HCEC 1CT (cell line): ENCODE results near the gene CKAP2L.
A peak's percentile ranks its signal among the peaks of the same experiment; 100 is the strongest.

ENCODE experiments used
- DNase-seq: peaks from one replicate; pipeline ENCODE4 v3.0.0-alpha.2; 2017

CKAP2L gene, protein sequence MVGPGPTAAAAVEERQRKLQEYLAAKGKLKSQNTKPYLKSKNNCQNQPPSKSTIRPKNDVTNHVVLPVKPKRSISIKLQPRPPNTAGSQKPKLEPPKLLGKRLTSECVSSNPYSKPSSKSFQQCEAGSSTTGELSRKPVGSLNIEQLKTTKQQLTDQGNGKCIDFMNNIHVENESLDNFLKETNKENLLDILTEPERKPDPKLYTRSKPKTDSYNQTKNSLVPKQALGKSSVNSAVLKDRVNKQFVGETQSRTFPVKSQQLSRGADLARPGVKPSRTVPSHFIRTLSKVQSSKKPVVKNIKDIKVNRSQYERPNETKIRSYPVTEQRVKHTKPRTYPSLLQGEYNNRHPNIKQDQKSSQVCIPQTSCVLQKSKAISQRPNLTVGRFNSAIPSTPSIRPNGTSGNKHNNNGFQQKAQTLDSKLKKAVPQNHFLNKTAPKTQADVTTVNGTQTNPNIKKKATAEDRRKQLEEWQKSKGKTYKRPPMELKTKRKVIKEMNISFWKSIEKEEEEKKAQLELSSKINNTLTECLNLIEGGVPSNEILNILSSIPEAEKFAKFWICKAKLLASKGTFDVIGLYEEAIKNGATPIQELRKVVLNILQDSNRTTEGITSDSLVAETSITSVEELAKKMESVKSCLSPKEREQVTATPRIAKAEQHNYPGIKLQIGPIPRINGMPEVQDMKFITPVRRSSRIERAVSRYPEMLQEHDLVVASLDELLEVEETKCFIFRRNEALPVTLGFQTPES

DNA sequence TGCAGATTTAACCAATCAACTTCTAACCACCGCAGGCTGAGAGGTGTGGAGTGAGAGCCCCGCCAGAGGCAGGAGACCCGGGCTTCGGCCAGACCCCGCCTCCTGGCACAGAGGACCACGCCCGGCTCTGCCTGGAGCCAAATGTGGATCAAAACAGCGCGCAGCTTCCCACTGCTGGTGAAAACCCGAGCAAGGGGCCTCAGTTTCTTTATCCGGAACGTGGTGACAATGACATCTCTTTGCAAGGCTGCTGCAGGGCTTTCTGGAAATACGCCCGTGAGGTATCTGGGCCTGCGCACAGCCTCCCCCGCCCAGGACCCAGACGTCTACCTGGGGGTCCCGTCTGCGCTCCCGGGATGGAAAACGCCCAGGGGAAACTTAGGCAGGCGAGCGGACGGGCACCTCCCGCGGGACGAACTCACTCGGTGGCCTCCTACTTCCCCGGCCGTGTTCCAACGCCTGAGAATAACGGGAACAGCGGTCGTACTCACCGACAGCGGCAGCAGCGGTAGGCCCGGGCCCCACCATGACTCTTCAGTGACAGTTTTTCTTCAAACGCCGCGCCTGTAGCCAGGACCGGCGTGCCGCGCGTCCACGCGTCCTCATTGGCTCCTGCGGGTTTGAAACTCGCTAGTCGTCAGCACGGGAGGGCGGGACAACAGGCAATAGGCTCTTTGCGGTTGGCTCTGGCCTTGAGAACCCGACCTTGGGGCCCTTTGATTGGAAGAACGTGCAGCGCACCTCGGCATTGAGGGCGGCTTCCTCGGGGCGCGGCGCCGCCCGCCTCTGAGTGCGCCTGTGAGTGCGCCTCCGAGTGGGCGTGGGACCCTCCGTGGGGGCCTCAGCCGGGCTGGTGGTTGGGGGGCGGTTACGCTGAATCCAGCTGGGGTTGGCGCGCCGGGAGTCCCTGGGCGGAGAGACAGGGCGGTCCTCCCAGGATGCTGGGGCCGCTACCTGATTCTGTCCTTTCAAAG lies at the start of gene CKAP2L:
TSS of gene CKAP2L (minus strand) at position 539 of the 974 bp plus-strand sequence. CDS start at position 528, 11 bp downstream.
- DNase-seq, result peak; percentile 99

DNA sequence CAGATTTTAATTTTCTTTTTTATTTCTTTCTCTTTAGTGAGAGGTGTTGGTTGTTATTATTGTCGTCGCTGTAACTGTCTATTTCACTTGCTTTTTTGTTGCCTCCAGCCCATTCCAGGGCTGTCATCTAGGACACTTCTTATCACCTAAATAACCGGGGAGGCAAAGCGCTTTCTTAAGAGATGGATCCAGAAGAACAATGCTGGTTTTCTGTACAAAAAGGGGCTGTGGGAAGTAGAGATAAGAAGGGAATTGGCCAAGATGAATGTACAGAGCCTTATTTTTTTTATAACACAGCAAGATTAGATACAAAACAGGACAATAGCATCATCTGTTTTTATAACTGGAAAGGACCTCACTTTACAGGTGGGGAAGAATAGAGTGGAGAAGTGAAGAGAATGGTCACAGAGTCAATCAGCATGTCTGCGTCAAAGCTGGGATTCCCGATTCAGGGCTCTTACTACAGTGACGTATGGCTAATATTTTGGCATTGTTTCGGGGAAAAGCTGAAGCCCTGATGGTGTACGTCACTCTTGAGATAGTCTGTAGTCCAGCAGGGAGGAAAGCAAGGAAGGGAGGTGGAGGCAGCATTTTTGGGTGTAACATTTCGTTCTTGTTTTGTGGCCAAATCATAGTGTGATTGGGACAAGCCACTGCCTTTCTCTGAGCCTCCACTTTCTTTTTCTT lies 49.0 kb upstream of the CKAP2L start:
- DNase-seq, result no peak

DNA sequence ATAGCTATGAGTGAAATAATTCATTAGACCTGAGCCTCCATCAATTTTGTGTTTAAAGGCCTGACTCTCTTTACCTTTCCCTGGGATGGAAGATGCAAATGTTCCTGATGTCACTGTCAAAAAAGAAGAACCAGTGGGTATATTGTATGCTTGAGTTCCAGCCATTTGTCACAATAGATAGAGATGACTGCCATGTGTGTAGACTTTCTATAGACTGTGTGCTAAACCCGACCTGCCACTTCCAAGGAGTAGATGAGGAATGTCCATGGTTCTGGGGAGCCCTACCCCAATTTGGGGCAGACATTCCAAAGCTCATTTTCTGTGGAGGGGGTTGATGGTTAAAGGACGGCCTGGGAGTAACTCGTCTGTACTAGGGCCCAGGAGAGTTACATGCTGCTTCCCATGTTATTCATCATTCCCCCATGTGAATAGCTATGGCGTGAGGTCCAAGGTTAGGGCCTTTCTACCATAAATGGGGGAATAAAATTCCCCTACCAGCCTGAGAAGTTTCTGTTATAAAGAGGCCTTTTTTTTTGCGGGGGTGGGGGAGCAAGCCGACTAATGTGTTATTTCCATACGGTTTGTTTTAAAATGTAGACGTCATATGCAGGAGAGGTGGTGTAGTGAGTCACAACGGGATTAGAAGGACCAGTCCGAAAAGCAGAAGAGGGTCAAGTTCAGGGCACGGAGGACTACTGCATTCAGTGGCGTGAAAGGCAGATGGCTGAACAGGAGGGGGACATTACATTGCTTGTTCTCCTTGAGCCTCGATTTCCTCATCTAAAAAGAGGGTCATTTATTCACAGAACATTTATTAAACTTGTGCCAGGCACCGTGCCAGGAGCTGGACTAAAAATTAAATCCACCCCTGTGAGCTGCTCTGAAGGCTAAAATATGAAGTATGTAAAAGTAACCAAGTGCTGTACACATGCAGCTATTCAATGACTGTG lies 48.2 kb upstream of the CKAP2L start:
- peak; percentile 88 for DNase-seq

DNA sequence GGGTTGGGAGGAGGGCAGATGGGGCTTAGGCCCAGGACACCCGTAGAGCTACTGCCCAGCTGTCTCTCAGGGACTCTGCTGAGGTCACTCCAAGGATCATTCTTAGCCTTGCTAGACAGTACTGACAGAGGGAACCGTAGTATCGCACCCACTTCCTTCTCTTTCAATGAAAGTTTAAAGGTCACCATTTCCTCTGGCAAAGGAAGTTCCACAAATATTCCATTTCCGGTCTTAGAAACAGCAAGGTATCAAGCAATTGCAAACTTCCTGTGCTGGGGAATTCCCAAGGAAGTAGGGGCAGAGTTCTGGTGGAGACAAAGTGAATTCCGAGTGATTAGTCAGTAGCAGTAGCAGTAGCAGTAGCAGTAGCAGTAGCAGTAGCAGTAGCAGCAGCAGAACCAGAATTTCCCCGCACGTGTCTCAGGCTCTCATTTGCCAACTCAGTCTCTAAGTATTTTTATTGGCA lies 47.5 kb upstream of the CKAP2L start:
- DNase-seq, result peak; percentile 85

DNA sequence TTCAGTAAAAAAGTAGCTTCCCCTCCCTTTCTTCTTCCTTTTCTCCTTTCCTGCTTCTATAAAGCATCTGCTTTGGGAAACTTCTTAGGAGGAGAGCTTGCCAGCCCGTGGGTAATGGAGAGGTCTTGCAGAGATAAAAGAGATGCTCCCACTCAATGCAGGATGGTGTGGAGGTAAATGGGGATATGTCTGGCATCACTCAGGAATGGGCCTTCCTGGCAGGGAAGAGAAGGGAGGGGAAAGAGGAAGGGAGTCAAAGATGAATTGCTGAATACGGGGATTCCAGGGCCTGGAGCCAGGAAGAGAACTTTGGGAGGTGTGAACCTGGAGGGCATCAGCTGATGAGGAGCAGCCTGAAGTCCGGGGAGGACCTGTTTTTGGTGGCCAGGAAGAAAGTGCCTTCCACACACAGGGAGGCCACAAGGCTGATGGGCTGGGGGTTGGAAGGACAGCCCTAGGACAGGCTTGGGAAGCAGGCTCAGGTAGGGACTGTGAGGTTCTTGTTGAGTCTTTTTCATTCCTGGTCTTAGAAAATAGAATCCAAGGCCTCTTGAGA lies 46.9 kb upstream of the CKAP2L start:
- DNase-seq, result no peak

DNA sequence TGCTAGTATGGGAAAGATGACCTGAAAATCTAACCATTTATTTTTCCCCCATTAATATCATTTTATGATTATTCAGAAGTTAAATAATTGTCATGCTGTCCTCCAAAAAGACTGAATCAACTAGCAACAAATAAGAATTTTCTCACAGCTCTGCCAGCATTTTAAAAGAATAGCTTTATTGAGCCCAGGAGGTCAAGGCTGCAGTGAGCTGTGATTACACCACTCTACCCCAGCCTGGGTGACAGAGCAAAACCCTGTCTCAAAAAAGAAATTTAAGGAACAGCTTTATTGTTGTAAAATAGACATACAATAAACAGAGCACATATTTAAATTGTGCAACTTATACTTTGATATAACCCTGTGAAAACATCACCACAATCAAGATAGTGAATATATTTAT lies 44.7 kb upstream of the CKAP2L start:
- DNase-seq, result no peak

DNA sequence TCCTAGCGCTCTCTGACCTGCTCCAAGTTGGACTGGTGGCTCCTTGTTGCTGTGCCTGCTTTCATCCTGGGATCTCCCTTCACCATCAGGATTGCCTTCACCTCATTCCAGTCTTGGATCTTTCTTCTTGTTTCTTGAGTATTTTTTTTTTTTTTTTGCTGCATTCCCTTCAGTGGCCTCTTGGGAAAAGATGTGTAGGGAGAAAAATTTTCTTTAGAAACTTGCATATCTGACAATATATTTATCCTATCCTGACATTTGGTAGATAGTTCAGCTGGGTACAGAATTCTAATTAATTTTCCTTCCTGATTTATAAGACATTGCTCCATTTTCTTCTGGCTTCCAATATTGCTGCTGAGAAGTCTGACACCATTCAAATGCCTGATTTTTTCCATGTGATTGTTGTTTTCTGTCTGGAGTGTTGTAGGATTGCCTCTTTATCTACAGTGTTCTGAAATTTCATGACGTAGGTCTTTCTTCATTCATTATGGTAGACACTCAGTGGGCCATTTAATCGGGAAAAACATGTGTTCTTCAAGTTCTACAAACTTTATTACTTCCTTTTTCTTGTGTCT lies 42.9 kb upstream of the CKAP2L start:
- no peak for DNase-seq

DNA sequence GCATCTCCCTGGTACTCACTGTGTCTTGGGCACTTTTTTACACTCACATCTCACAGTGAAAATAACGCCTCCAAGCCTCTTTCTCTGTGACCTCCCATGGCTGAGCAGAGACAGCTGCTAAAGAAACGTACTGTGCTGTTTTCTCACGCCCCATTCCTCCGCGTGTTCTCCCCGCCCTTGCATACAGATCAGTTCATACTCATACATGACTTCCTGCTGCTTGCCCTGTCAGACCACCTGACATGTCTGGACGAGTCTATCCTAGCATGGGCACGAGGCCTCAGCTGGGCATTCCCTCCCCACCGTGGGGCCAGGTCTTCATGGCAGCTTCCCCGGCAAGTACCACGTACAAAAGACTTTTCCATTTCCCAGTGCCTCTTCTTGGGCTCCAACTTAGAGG lies 41.1 kb upstream of the CKAP2L start:
- DNase-seq, result no peak

DNA sequence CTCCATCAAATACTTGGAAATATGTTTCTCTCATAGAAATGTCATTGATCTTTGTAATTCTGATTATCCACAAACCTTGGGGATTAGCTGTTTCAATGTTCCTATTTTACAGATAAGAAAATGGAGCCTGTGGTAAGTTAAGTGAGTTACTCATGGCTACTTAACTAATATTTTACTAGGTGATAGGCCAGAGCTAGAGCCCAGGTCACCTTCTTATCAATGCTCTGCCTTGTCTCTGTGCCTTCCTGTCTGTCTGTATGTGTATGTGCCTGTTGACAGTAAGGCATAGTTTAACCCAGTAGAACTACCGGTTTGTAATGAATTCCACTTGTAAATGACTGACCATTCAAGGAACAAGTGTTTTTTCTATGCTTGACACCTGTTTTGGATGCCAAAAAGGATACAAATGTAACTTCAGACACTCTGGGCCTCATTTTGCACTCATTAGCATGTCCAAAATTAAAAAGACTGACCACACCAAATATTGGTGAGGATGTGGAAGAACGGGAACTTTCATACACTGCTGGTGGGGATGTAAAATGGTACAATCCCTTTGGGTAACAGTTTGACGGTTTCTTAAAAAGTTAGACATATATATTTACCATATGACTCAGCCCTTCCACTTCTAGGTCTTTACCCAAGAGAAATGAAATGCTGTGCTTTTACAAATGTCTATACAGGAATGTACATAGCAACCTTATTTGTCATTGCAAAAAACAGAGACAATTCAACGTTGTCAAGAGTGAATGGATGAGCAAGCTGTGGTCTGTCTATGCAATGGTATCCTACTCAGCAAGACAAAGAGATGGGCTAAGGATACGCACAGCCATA lies 39.5 kb upstream of the CKAP2L start:
- peak; percentile 65 for DNase-seq

DNA sequence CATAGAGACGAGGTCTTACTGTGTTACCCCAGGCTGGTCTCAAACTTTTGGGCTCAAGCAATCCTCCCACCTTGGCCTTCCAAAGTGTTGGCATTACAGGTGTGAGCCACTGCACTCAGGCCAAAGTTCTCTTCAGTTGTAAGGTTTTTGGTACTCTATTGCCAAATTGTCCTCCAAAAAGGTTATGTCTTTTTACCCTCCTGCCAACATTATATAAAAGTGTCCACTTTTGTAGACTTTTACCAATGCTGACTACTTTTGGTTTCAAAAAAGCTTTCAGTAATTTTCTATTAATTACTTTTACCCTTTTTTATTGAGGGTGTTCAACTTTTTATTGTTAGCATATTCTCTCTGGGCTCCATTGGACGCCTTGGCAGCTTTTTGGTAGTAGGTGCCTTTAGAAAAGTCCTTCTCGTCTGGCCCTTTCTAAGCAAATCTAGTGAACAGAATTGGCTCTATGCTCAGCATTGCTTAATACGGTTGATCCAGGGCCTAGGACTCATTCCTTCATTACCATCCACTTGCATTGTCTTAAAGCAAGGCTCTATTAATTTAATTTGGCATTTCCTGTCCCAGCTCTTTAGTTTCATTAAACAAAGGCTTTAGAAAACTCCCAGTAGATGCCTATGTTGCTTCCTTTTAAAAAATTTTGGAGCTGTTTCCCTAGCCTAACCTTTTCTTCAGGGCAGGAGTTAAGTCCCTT lies 36.6 kb upstream of the CKAP2L start:
- DNase-seq, result no peak

DNA sequence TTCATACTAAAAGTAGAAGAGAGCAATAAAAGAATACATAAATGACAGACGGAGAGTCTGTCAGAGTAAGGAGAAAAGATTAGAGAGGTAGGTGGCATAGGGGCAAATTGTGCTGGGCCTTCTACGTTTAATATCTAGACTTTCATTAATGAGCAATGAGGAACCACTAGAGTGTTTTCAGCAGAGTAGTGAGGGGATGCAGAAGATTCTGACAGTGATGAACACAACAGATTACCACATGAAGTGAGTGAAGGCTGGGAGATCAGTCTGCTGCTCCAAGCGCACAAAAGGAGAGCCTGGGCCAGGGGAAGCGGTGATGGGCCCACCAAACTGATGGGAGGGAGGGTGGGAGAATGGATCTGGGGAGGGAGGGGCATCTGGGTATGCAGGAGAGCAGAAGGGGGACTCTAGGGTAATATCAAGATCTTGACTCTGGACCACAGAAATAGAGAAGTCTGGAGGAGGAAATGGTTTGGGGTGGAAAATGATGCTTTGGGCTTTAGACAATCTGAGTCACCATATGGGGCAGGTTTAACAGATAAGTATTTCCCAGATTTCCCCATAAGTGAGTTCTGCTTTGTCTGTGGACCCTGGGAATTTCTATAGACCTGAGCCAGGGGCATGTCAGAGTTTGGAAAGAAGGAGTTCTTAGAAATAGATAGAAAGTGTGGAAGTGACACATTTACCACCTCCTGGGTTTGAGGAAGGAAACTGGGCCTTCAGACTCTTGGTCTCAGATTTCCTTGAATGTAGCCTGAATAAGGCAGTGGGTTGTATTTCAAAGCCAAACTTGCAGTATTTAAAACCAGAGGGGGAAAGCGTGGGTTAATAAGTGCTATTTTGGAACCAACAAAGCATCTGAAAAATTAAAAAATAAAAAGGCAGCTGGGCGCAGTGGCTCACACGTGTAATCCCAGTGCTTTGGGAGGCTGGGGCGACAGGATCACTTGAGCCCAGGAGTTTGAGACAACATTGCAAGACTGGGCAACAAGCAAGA lies 34.9 kb upstream of the CKAP2L start:
- DNase-seq, result no peak

DNA sequence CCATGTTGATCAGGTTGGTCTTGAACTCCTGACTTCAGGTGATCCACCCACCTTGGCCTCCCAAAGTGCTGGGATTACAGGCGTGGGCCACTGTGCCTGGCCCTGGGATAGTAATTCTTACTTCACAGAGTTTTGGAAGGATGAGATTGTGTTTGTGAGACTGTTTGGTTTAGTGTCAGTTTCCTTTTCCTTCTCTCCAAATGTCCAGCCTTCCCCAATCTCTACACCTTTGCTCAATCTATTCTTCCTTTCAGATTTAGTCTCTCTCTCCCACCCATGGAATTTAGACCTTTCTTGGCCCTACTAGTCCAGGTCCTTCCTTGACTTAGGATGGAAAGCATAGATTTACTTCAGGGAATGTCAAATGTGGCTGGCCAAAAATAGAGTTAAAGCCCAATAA lies 32.1 kb upstream of the CKAP2L start:
- DNase-seq, result no peak

DNA sequence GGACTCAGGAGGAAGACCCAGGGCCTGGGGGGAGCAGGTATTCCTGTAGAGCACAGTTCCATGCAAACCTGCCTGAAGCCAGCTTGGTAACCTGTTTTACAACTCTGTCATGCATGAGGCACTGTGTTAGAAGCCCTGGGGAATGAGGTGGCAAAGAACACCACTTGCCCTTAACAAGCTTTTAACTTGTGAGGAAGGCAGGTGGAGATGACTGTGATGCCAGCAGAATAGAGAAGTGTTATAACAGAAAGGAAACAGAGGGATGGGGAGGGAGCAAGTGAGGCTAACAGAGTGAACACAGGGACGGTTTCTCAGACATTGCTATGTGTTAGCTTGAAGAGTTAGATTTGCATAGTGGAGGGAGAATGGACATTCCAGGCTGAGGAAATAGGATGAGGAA lies 31.4 kb upstream of the CKAP2L start:
- DNase-seq, result no peak

DNA sequence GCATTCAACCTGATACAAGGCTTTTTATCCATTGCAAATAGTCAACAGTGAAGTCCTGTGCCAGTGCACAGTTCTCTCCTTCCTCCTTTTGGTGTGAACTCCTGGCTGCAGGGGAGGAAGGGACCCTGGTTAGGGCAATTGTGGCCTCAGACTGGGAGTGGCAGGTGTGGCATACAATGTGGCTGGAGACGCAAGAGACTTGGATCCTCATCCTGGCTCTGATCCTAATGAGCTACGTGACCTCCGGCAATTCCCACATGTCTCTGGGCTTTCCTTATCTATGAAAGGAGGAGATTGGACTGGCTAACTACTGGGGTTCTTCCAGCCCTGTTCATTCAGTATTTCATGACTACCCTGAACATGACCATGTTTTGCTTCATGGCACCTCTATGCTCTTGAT lies 30.4 kb upstream of the CKAP2L start:
- no peak for DNase-seq

DNA sequence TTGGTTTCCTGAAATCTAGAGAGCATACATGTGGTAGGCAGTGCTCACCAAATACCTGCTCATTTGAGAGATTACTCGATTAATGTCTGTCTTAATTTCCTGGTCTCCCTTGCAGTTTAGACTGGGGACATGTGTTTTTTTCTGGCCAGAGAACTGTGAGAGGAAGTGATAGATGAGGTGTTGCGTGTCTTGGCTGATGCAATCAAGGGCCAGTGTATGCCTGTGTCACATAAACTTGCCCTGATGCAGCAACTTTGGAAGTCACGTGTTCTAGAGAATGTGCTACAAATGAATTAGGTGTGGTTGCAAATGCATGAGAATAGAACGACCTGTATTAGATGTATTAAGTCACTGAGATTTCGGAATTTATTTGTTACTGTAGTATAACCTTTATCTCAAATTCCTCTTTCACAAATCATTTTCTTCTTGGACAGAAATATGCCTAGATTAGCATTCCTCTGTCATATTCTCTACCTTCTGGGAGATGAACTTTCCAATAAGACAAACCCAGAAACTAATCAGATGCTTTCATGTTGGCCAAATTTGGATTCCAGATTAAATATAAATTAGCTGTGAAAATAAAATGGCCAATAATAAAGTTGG lies 29.8 kb upstream of the CKAP2L start:
- peak; percentile 90 for DNase-seq

DNA sequence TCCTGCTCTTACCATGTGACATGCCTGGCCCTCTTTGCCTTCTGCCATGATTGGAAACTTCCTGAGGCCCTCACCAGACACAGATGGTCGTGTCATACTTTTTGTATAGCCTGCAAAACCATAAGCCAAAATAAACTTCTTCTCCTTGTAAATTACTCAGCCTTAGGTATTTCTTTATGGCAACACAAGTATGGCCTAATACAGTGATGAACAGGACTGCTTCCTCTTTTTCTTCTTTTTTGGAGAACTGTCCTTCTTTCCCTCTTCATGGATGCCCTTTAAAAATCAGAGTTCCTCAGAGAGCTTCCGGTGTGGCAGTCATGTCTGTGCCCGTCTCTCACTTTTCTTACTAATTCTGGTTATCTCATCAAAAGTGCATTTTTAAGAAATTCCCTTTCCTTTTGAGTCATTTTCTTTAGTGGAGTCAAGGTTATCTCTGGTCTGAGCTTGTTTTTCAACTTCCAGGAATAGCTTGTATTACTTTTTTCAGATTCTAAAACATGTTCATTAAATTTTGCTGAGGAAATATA lies 29.1 kb upstream of the CKAP2L start:
- peak; percentile 20 for DNase-seq

DNA sequence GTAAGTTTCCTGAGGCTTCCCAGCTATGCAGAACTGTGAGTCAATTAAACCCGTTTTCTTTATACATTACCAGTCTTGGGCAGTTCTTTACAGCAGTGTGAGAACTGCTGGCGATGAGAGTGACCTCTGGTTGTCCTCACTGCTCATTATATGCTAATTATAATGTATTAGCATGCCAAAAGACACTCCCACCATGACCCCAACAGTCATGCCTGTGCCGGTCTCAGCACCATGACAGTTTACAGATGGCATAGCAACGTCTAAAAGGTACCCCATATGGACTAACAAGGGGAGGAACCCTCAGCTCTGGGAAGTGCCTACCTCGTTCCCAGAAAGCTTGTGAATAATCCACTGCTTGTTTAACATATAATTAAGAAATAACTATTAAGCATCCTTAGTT lies 28.0 kb upstream of the CKAP2L start:
- DNase-seq, result no peak
